Upper lobe of left lung (tissue), 4 donors: ENCODE measurements around the gene MAPK8IP3.

Experiments used
- CTCF ChIP-seq, 6 experiments: fragments of 450-650 bp in 4 of 6; fragments of 200-600 bp in 2 of 6; sonication (generic) in 2 of 6; IDR thresholded peaks; one replicate each; pipeline ENCODE4 v1.5.1; 2016 to 2019; ENCODE audit warnings: antibody characterized with exemption in 6 of 6
- EP300 ChIP-seq, 4 donors: sonication (generic); formaldehyde crosslinking; IDR thresholded peaks; one replicate each; pipeline ENCODE4 v1.5.1; 2017; ENCODE audit warnings: antibody characterized with exemption in 4 of 4, control low read depth in 2 of 4
- POLR2AphosphoS5 ChIP-seq, 2 donors: sonication (generic); formaldehyde crosslinking; IDR thresholded peaks; one replicate each; pipeline ENCODE4 v1.5.1; 2017; ENCODE audit warnings: antibody characterized with exemption in 2 of 2

- TF ChIP-seq CTCF (IDR thresholded peaks at IDR 0.05) (no peak), POLR2AphosphoS5 (IDR thresholded peaks at IDR 0.05) (no peak), EP300 (IDR thresholded peaks at IDR 0.05) (no peak)
Measured at GRCh38 chr16:1741553-1742165, 35.7 kb downstream of the MAPK8IP3 start.
